Astrocyte (in vitro differentiated cells and primary cell): Measurements from ENCODE around the gene CA10. TPM values are rescaled to one million over a fixed set of nuclear protein-coding genes. Genes with fewer than 3 reads are reported as not detected.
A peak's percentile ranks its signal among the peaks of the same experiment; 100 is the strongest.

Source experiments
- DNase-seq: peaks from one replicate; pipeline ENCODE4 v3.0.0-alpha.2; 2010; ENCODE audit warnings: low read depth
- FAIRE-seq: peaks from 2 replicates; lab custom pipeline; 2011; peaks lifted over from hg19 to GRCh38; lab: Jason Lieb, UNC
- H2AFZ ChIP-seq: 2 replicates; pipeline ENCODE4 v1.6.0; 2012; ENCODE audit warnings: low read depth, low read length, inconsistent platforms
- H3K27ac ChIP-seq: 2 replicates; pipeline ENCODE4 v1.5.1; 2011; ENCODE audit warnings: low read depth, low read length, inconsistent platforms
- H3K27me3 ChIP-seq: 2 replicates; pipeline ENCODE4 v1.6.0; 2011; ENCODE audit warnings: low read length, inconsistent platforms; ENCODE audit not compliant: insufficient read depth
- H3K36me3 ChIP-seq: 2 replicates; pipeline ENCODE4 v1.5.1; 2011; ENCODE audit warnings: low read length, inconsistent platforms; ENCODE audit not compliant: insufficient read depth
- H3K4me1 ChIP-seq: 2 replicates; pipeline ENCODE4 v1.5.1; 2011; ENCODE audit warnings: low read length, inconsistent platforms; ENCODE audit not compliant: insufficient read depth
- H3K4me2 ChIP-seq: 2 replicates; pipeline ENCODE4 v1.6.0; 2012; ENCODE audit warnings: low read length, inconsistent platforms
- H3K4me3 ChIP-seq: 2 replicates; pipeline ENCODE4 v1.5.1; 2011; ENCODE audit warnings: low read depth, mild to moderate bottlenecking, low read length, inconsistent platforms; ENCODE audit not compliant: insufficient read depth
- H3K79me2 ChIP-seq: 2 replicates; pipeline ENCODE4 v1.6.0; 2012; ENCODE audit warnings: mild to moderate bottlenecking, low read length, inconsistent platforms; ENCODE audit not compliant: insufficient read depth
- H3K9ac ChIP-seq: 2 replicates; pipeline ENCODE4 v1.6.0; 2012; ENCODE audit warnings: mild to moderate bottlenecking, low read length, inconsistent platforms
- H3K9me3 ChIP-seq: 2 replicates; pipeline ENCODE4 v1.5.1; 2012; ENCODE audit warnings: low read depth, mild to moderate bottlenecking, low read length, inconsistent platforms; ENCODE audit not compliant: insufficient read depth
- H4K20me1 ChIP-seq: 2 replicates; pipeline ENCODE4 v1.6.0; 2012; ENCODE audit warnings: low read length, inconsistent platforms; ENCODE audit not compliant: insufficient read depth
- H3K27ac Mint-ChIP-seq: one replicate; pipeline ENCODE4 v1.8.0; 2021; ENCODE audit warnings: mild to moderate bottlenecking, mixed read lengths; ENCODE audit not compliant: unreplicated experiment
- H3K27me3 Mint-ChIP-seq: one replicate; pipeline ENCODE4 v1.8.0; 2021; ENCODE audit warnings: low read depth, mixed read lengths; ENCODE audit not compliant: unreplicated experiment
- H3K36me3 Mint-ChIP-seq: one replicate; pipeline ENCODE4 v1.8.0; 2021; ENCODE audit warnings: low read depth, mixed read lengths; ENCODE audit not compliant: unreplicated experiment
- H3K4me1 Mint-ChIP-seq: one replicate; pipeline ENCODE4 v1.8.0; 2021; ENCODE audit warnings: low read depth, mixed read lengths; ENCODE audit not compliant: unreplicated experiment
- H3K4me3 Mint-ChIP-seq: one replicate; pipeline ENCODE4 v1.8.0; 2021; ENCODE audit warnings: mild to moderate bottlenecking, moderate library complexity, mixed read lengths; ENCODE audit not compliant: unreplicated experiment
- H3K9me3 Mint-ChIP-seq: one replicate; pipeline ENCODE4 v1.8.0; 2021; ENCODE audit warnings: mild to moderate bottlenecking, mixed read lengths; ENCODE audit not compliant: unreplicated experiment
- EZH2 ChIP-seq: IDR thresholded peaks from 2 replicates; pipeline ENCODE4 v1.6.1; 2012; ENCODE audit warnings: mild to moderate bottlenecking, low read length, inconsistent platforms; ENCODE audit not compliant: insufficient read depth
- total RNA-seq: library from RNA; stranded (reverse); gene quantifications from 2 replicates; pipeline ENCODE4 v1.2.1, GENCODE V29; 2021
- TF ChIP-seq, protein P1 (sequence below): IDR thresholded peaks from 2 replicates; pipeline ENCODE4 v1.5.1; 2011; ENCODE audit warnings: low read depth, mild to moderate bottlenecking, inconsistent platforms, low read length, moderate library complexity; ENCODE audit not compliant: insufficient read depth

Gene CA10
- total RNA-seq, 1 donor from 2014 or later: 0.43 TPM

DNA sequence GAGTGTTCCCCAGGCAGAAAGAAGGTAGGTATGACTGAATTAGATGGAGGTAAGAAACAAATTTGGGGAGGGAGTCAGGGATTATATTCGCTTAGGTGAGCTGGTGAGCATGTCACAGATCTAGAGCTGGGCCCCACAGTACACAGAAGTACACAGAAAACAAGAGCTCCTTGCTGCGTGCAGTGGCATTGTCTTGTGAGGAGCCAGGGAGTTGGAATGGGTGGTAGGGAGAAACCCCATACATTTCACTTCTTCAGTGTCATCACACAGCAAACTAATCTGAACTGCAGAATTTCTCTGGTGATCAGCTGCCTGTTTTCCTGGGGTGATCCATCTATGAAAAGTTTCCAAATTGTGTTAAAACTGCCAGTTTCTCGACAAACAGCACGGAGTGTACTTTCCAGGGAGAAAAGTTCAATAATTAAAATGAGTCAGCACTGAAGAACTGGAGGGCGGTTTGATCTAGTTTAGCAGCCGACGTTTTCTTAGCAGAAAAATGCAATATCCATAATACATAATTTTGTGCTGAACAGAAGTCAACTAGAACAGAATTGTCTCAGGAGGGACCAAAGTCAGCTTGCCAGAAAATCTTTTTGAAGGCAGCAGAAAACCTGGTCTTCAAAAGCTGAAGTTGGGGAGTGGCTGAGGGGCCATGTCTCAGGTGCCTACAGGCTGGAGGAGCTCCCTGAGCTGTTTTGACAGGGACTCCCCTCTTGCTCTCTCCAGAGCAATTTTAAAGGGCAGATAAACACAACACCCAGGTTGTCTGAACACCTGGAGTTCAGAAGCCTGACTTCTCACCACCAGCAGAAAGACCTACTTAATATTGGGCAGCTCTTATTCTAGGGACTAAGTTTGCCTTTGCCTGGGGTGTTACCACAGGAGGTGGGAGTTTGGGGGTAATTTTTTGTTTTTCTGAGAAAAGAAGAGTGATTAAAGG lies 448.6 kb downstream of the CA10 start:
- H3K9ac ChIP-seq: no peak overlapping the region
- no peaks in the 10 kb centered on the region for H4K20me1 ChIP-seq
- Mint-ChIP-seq H3K4me3 (no peak overlapping the region), H3K9me3 (no peaks in the 10 kb centered on the region), H3K36me3 (no peaks in the 10 kb centered on the region), H3K4me1 (no peaks in the 10 kb centered on the region), H3K27me3 (peaks cover 23% of the 10 kb centered on the region), H3K27ac (no peak overlapping the region)
- H3K4me1 ChIP-seq: no peaks in the 10 kb centered on the region
- H3K4me3 ChIP-seq: no peak overlapping the region
- FAIRE-seq (no peak), DNase-seq (no peak)
- H3K79me2 ChIP-seq: no peaks in the 10 kb centered on the region
- H3K36me3 ChIP-seq: no peaks in the 10 kb centered on the region
- H3K4me2 ChIP-seq: no peak overlapping the region
- H2AFZ ChIP-seq: no peak overlapping the region
- no peaks in the 10 kb centered on the region for H3K27me3 ChIP-seq
- peaks cover 2% of the 10 kb centered on the region for H3K9me3 ChIP-seq
- TF ChIP-seq EZH2: no peak
- TF ChIP-seq, protein P1, sequence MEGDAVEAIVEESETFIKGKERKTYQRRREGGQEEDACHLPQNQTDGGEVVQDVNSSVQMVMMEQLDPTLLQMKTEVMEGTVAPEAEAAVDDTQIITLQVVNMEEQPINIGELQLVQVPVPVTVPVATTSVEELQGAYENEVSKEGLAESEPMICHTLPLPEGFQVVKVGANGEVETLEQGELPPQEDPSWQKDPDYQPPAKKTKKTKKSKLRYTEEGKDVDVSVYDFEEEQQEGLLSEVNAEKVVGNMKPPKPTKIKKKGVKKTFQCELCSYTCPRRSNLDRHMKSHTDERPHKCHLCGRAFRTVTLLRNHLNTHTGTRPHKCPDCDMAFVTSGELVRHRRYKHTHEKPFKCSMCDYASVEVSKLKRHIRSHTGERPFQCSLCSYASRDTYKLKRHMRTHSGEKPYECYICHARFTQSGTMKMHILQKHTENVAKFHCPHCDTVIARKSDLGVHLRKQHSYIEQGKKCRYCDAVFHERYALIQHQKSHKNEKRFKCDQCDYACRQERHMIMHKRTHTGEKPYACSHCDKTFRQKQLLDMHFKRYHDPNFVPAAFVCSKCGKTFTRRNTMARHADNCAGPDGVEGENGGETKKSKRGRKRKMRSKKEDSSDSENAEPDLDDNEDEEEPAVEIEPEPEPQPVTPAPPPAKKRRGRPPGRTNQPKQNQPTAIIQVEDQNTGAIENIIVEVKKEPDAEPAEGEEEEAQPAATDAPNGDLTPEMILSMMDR: no peak
- H3K27ac ChIP-seq: no peak overlapping the region

DNA sequence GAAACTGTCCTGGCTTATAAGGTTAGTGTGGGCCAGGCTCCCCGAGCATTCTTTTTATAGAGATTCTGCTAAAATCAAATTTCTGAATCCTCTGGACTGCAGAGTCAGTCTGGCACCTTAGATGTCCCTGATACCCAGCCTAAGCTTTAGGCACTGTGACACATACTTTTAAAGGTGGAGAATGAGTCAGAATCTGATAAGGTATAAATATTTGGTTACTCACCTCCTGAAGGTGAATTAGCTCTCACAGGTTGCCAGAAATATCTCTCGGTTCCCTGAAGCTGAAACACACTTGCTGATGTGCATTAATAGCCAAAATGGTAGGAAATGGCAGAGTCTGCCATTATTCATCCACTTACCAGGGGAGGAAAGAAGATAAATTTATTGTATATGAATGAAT lies 451.3 kb downstream of the CA10 start:
- H3K27ac Mint-ChIP-seq: no peak overlapping the region
- no peaks in the 10 kb centered on the region for H3K36me3 Mint-ChIP-seq
- Histone ChIP-seq H3K27me3 (no peaks in the 10 kb centered on the region), H3K4me1 (no peaks in the 10 kb centered on the region), H3K27ac (no peak overlapping the region), H3K9me3 (peaks cover 2% of the 10 kb centered on the region), H2AFZ (no peak overlapping the region), H3K36me3 (no peaks in the 10 kb centered on the region), H3K9ac (no peak overlapping the region), H3K79me2 (no peaks in the 10 kb centered on the region), H4K20me1 (no peaks in the 10 kb centered on the region), H3K4me3 (no peak overlapping the region), H3K4me2 (no peak overlapping the region)
- peaks cover 15% of the 10 kb centered on the region for H3K27me3 Mint-ChIP-seq
- no peaks in the 10 kb centered on the region for H3K9me3 Mint-ChIP-seq
- no peaks in the 10 kb centered on the region for H3K4me1 Mint-ChIP-seq
- TF ChIP-seq EZH2: no peak
- TF ChIP-seq, protein P1: no peak
- DNase-seq (no peak), FAIRE-seq (no peak)
- H3K4me3 Mint-ChIP-seq: no peak overlapping the region

DNA sequence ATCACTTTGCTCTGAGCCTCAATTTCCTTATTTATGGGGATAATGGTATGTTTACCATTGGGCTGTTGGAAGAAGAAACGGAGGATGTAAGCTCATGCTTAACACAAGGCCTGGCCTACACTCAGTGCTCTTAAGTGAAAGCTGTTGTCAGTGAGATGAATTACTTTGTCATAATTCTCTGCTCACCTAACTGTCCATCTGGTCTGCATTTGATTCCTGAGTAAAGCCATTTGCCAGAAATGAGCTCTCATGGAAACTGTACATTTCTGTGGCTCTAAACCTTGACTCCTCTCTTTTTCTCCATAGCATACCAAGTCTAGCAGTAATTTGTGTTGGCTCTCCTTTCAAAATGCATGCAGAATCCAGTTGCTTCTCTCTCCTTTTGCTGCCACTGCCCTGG lies 452.4 kb downstream of the CA10 start:
- TF ChIP-seq, protein P1: no peak
- TF ChIP-seq EZH2: no peak
- no peaks in the 10 kb centered on the region for H3K36me3 ChIP-seq
- FAIRE-seq: no peak
- H3K9me3 Mint-ChIP-seq: no peaks in the 10 kb centered on the region
- H3K36me3 Mint-ChIP-seq: no peaks in the 10 kb centered on the region
- no peak overlapping the region for H3K4me3 Mint-ChIP-seq
- no peak overlapping the region for H3K4me3 ChIP-seq
- H3K4me1 Mint-ChIP-seq: no peaks in the 10 kb centered on the region
- peaks cover 2% of the 10 kb centered on the region for H3K9me3 ChIP-seq
- H3K9ac ChIP-seq: no peak overlapping the region
- peak overlapping the region; percentile 55 for H3K27ac Mint-ChIP-seq
- H2AFZ ChIP-seq: no peak overlapping the region
- no peaks in the 10 kb centered on the region for H4K20me1 ChIP-seq
- no peaks in the 10 kb centered on the region for H3K79me2 ChIP-seq
- no peak overlapping the region for H3K27ac ChIP-seq
- H3K4me2 ChIP-seq: no peak overlapping the region
- H3K27me3 ChIP-seq: no peaks in the 10 kb centered on the region
- H3K27me3 Mint-ChIP-seq: peaks cover 8% of the 10 kb centered on the region
- no peaks in the 10 kb centered on the region for H3K4me1 ChIP-seq
- DNase-seq: no peak
